GM03348 (cell line): ENCODE measurements around the gene LAMC3.

Source experiments
- DNase-seq: peaks from one replicate; pipeline ENCODE4 v3.0.0; 2012; ENCODE audit warnings: low spot score

The LAMC3 gene

DNA sequence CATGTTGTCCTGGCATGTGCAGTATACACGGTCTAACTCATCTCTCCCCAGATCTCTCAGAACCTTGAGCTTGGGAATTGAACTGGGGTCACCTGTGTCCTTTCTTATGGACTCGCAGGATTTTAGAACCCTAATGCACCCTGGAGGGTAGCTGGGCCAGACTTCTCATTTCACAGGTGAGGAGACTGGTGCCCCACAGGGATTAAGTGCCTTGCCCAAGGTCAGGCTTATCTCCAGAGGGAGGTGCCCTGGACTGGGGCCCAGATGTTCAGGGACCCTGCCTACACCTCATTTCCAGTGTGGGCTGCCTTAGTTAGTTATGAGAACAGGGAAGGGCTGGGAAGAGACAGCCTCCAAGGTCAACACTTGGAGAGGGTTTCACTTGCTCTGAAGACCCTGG, 112.4 kb downstream of the LAMC3 start:
- DNase-seq, result no peak

DNA sequence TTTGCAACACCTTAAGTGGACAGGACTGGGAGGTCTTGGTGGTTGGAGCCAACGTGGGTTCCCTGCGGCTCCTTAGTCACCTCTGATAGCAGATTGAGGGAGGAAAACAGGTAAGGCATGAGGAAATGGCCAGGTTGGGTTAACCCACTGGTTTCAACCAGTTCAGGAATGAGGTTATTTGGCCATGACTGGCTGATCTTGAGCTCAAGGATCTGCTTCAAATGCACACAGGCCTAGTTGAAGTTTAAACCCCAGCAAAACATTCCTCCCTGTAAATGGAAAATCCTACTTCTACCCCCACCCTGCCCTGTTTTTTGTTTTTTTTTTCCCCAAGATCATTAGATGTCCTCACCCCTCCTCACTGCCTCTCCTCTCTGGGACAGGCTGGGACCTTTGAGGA, 113.2 kb downstream of the LAMC3 start:
- DNase-seq, result no peak

DNA sequence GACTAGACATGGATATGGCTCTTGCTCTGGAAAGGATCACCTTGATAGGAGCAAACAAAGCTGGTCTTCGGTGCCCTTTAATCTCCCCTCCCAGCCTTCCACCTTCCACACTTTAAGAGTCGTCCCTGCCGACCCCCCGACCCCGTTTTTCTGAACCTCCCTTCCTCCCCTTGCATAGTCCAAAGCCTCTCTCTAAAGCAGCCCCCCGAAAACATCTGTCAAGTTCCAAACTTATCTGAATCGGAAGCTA, 116.0 kb downstream of the LAMC3 start:
- no peak for DNase-seq

DNA sequence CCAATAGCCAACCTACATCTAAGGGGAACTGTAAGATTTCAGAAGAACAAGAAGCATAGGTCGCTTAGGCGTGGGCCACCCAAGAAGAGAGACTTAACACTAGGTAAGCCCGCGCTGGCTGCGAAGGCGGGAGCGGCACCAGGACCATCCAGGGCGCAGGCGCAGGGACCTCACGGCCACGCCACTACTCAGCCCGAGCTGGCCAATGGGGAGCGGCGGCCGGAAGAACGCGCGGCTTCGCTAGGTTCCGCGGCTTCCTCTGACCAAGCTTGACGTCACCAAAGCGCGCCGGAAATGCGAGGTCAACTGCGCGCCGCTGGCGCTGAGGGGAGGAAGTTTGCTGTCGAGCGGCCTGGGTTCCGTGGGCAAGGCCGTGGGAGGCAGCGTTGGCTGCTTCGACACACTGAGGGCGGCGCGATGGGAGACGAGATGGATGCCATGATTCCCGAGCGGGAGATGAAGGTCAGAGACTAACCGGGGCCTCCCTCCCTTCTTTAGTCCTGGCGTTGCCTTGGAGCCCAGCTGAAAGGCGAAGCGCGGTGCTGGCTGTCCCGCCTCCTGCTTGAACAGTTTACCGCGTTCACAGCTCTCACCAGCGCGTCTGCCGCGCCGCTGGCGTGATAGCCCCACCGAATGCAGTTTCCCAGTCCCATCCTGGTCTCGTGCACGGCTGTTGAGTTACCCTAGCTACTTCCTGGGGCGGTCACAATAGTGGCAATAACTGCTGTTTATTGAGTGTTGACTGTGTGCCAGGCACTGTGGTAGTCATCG, 116.5 kb downstream of the LAMC3 start, which contains the start of gene NUP214:
Gene NUP214, plus strand, starts transcription at position 299 of the 771 bp plus-strand sequence. Its CDS starts 119 bp downstream, at position 418.
- DNase-seq, result peak; percentile 100

DNA sequence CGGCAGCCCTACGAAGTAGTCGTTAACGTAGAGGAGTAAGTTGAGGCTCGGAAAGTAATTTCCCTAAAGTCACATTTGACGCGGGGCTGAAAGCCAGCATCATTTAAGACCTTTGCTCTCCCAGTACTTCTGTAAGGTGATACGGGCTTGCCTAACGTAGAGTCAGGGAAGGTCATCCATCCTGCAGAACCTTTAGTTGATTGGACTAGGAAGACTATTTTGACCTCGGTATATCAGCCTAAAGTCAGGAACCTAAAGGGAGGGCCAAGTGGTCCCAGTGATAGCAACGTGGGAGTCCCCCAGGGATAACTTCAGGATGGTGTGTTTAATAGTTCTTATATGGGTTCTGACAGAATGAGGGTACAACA, 117.1 kb downstream of the LAMC3 start:
- DNase-seq, result no peak

DNA sequence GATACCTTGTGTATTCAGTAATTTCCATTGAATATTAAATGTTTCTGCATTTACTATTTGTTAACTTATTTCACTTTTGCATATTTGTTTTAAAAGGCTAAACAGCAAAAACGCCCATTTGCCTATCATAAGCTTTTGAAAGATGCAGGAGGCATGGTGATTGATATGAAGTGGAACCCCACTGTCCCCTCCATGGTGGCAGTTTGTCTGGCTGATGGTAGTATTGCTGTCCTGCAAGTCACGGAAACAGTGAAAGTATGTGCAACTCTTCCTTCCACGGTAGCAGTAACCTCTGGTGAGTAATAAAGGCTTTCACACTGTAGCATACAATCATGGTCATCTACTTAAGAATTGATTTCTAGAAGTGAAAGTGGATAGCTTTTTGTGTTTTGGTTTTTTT, 120.2 kb downstream of the LAMC3 start:
- DNase-seq, result no peak

DNA sequence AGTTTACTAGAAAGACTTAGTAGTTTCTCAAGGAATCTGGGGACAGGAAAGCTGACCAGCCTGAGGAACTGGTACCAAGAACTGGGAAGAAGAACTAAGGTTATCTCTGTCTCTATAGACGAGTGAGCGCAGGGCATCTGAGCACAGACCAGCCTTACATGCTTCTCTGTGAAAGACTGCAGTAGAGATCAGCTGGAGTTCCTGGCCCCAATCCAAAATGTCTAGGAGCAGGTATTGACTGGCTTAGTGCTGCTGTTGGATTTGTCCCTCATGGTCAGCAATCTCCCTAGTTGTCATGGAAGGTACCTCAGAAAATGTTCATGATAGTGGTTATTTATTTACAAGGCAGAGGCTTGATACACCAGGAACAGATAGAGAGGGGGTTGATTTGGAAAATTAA, 129.7 kb downstream of the LAMC3 start:
- DNase-seq, result no peak

DNA sequence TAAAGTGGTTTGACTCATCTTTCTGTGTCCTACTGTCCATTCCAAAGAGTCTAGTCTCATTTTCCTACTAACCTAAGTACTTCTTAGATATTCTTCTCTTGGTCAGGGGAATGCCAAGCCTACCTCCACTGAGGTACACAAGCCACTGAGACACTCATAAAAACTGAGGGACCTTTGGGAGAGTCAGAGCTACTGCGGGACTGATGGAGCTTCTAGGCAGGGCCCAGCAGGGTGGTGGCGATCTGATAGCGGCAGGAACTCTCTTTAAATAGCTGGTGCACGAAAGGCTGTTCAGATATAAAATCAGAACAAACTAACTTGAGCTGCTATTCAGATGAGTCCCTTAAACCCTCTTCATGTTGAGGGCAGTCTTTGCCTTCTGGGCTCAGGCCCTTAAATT, 131.1 kb downstream of the LAMC3 start:
- no peak for DNase-seq

DNA sequence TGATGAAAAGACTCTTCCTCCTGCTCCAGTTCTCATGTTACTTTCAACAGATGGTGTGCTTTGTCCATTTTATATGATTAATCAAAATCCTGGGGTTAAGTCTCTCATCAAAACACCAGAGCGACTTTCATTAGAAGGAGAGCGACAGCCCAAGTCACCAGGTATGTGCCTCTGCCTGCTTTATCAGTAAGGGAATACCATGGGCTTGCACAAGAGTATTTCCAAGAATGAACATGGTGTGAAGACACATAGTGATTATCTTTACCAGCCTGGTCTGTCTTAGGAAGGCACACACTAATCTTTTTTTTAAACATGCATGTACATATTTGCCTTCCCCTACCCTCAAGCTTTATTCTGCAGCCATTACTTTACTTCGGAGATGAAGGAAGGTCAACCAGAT, 131.6 kb downstream of the LAMC3 start:
- no peak for DNase-seq

DNA sequence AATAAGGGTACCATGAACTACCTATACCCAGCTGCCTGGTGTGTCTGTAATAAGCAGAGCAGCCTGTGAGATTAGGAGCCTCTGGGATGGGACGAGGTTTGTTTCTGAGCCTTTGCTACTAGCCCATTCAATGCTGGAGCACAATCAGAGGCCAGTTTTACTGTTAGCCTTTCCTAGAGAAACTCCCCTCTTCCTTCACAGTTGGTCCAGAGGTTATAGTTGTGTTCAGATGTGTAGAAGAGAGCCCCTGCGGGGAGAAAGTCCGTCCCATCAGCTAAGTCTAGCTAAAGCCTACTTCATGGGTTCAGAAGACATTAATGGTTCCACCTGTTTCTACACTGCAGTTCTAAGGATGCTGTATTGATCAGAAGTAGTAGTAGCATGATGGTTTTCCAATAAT, 133.2 kb downstream of the LAMC3 start:
- DNase-seq, result no peak
